Panc1 (cell line): ENCODE results near the gene G6PC3. TPM values are rescaled to one million over a fixed set of nuclear protein-coding genes. Genes with fewer than 3 reads are reported as not detected.

Source experiments
- ATAC-seq: fragments of 200-7000 bp; cut with Tn5 transposase; 2 replicates; pipeline ENCODE4 v1.9.1; 2020; ENCODE audit warnings: mild to moderate bottlenecking, moderate library complexity
- BruUV-seq: library from RNA; stranded (reverse); fragments of 400-500 nt; replicated peaks from 2 replicates; lab custom pipeline; 2021; lab: Mats Ljungman, UMichigan
- CTCF ChIA-PET: fragments of 300-600 bp; sonication (Branson Sonifier 250); formaldehyde crosslinking; loops from one replicate; lab custom pipeline; 2022; ENCODE audit warnings: antibody characterized with exemption; lab: Charles Lee
- POLR2A ChIA-PET: fragments of 300-600 bp; sonication (Branson Sonifier 250); formaldehyde crosslinking; loops from one replicate; lab custom pipeline; 2022; ENCODE audit warnings: antibody characterized with exemption; lab: Charles Lee
- DNase-seq: peaks from one replicate; pipeline ENCODE4 v3.0.0-alpha.2; 2010; ENCODE audit warnings: low read depth, low spot score
- H3K27ac ChIP-seq: 2 replicates; pipeline ENCODE4 v1.5.1; 2011; ENCODE audit warnings: mild to moderate bottlenecking, low read length, inconsistent platforms
- H3K27me3 ChIP-seq: fragments of 200-500 bp; sonication (Bioruptor generic); 2 replicates; pipeline ENCODE4 v1.6.0; 2014; ENCODE audit warnings: low read length, inconsistent platforms; ENCODE audit not compliant: control insufficient read depth, insufficient read depth
- H3K36me3 ChIP-seq: fragments of 200-500 bp; sonication (Bioruptor generic); 2 replicates; pipeline ENCODE4 v1.5.1; 2014; ENCODE audit warnings: inconsistent platforms, mild to moderate bottlenecking, low read length, moderate library complexity; ENCODE audit not compliant: control insufficient read depth, insufficient read depth
- H3K4me1 ChIP-seq: 2 replicates; pipeline ENCODE4 v1.5.1; 2011; ENCODE audit warnings: inconsistent platforms, mild to moderate bottlenecking, low read length, moderate library complexity; ENCODE audit not compliant: control insufficient read depth, insufficient read depth
- H3K4me3 ChIP-seq, 2 experiments: 2 replicates each; pipeline ENCODE4 v1.5.1; 2011 to 2012; ENCODE audit warnings: low read depth in 2 of 2, low read length in 2 of 2, mild to moderate bottlenecking in 2 of 2, inconsistent platforms in 1 of 2, moderate library complexity in 1 of 2
- H3K9me3 ChIP-seq: fragments of 200-500 bp; sonication (Bioruptor generic); 2 replicates; pipeline ENCODE4 v1.5.1; 2014; ENCODE audit warnings: low read depth, mild to moderate bottlenecking, inconsistent platforms, low read length, moderate library complexity; ENCODE audit not compliant: control insufficient read depth, insufficient read depth
- POLR2AphosphoS5 ChIP-seq: IDR thresholded peaks from 2 replicates; pipeline ENCODE4 v1.6.1; 2012; ENCODE audit warnings: mild to moderate bottlenecking, low read depth, low read length, moderate library complexity
- REST ChIP-seq, 2 experiments: IDR thresholded peaks; 2 replicates each; pipeline ENCODE4 v1.6.1; 2011 to 2012; ENCODE audit warnings: low read depth in 2 of 2, control low read depth in 1 of 2, low read length in 1 of 2, mild to moderate bottlenecking in 1 of 2, moderate library complexity in 1 of 2; ENCODE audit not compliant: insufficient read depth in 1 of 2
- SIN3A ChIP-seq: IDR thresholded peaks from 2 replicates; pipeline ENCODE4 v1.6.1; 2012; ENCODE audit warnings: low read depth, mild to moderate bottlenecking, low read length, moderate library complexity, borderline replicate concordance; ENCODE audit not compliant: insufficient read depth
- TCF7L2 ChIP-seq: IDR thresholded peaks from 2 replicates; pipeline ENCODE4 v1.6.1; 2011; ENCODE audit warnings: mild to moderate bottlenecking, low read depth, low read length, inconsistent platforms
- in situ Hi-C: cut with HindIII; loops from 2 replicates; pipeline ENCODE4 v1.10.0; 2016; ENCODE audit warnings: low sequenced_read_pairs, low pct_unique_long_range_greater_than_20kb
- intact Hi-C: fragments of 100-400 bp; cut with micrococcal nuclease; formaldehyde crosslinking; loops from one replicate; pipeline ENCODE4 v1.10.0; 2022; ENCODE audit not compliant: unreplicated experiment
- total RNA-seq: library from RNA; stranded (reverse); gene quantifications from one replicate; pipeline ENCODE4 v1.2.1, GENCODE V29; 2021; ENCODE audit not compliant: unreplicated experiment
- TF ChIP-seq, protein P1 (sequence below): fragments of 450-650 bp; IDR thresholded peaks from 2 replicates; pipeline ENCODE4 v1.5.1; 2017; ENCODE audit warnings: mild to moderate bottlenecking

G6PC3 gene
- total RNA-seq, 1 experiment from 2014 or later: 42.7 TPM

GRCh38 chr17:44053125-44053872, 17.2 kb upstream of the G6PC3 start:
- no peaks in the 10 kb centered on the region for H3K9me3 ChIP-seq
- intact Hi-C loops: no loop called here
- H3K4me1 ChIP-seq: no peaks in the 10 kb centered on the region
- no peaks in the 10 kb centered on the region for H3K27me3 ChIP-seq
- CTCF ChIA-PET: no interaction called here
- POLR2A ChIA-PET: no interaction called here
- in situ Hi-C loops: no loop called here
- H3K4me3 ChIP-seq: no peak overlapping the region
- BruUV-seq: TSS peak; percentile 77
- TF ChIP-seq TCF7L2 (no peak), SIN3A (no peak), POLR2AphosphoS5 (no peak), REST (IDR thresholded peaks at IDR 0.05; ENCODE audit: insufficient read depth in 1 of 2, low read depth in 2 of 2, low read length in 1 of 2) (no peak)
- TF ChIP-seq, protein P1, sequence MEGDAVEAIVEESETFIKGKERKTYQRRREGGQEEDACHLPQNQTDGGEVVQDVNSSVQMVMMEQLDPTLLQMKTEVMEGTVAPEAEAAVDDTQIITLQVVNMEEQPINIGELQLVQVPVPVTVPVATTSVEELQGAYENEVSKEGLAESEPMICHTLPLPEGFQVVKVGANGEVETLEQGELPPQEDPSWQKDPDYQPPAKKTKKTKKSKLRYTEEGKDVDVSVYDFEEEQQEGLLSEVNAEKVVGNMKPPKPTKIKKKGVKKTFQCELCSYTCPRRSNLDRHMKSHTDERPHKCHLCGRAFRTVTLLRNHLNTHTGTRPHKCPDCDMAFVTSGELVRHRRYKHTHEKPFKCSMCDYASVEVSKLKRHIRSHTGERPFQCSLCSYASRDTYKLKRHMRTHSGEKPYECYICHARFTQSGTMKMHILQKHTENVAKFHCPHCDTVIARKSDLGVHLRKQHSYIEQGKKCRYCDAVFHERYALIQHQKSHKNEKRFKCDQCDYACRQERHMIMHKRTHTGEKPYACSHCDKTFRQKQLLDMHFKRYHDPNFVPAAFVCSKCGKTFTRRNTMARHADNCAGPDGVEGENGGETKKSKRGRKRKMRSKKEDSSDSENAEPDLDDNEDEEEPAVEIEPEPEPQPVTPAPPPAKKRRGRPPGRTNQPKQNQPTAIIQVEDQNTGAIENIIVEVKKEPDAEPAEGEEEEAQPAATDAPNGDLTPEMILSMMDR: no peak
- peaks cover 4% of the 10 kb centered on the region; the same call in 1 of the 2 replicates for H3K36me3 ChIP-seq
- ATAC-seq (no peak), DNase-seq (no peak)
- H3K27ac ChIP-seq: no peak overlapping the region

GRCh38 chr17:44059101-44059892, 11.2 kb upstream of the G6PC3 start:
- BruUV-seq: no TSS peak
- ChIA-PET POLR2A (interaction anchor here (0.5 kb wide), 1 partner anchor 47 kb away, joined by 6 read pairs; no protein-coding TSS in a partner anchor), CTCF (no interaction called here)
- H3K9me3 ChIP-seq: no peaks in the 10 kb centered on the region
- intact Hi-C loops: no loop called here
- H3K36me3 ChIP-seq: peaks cover 9% of the 10 kb centered on the region
- TF ChIP-seq TCF7L2 (no peak), POLR2AphosphoS5 (no peak), SIN3A (no peak), REST (IDR thresholded peaks at IDR 0.05; ENCODE audit: insufficient read depth in 1 of 2, low read depth in 2 of 2, low read length in 1 of 2) (no peak)
- TF ChIP-seq, protein P1: no peak
- ATAC-seq (no peak), DNase-seq (no peak)
- no peaks in the 10 kb centered on the region for H3K4me1 ChIP-seq
- H3K4me3 ChIP-seq: no peak overlapping the region
- H3K27ac ChIP-seq: no peak overlapping the region
- in situ Hi-C loops: no loop called here
- H3K27me3 ChIP-seq: no peaks in the 10 kb centered on the region
